ENCODE data around the gene ATOH7. TPM values are rescaled to one million over a fixed set of nuclear protein-coding genes. Genes with fewer than 3 reads are reported as not detected.

Gene ATOH7
- total and polyA plus RNA-seq, 9 of the 15 experiments (the other 6 are each of a cell fraction or from before 2014, with no cell fraction given): not detected

GRCh38 chr10:68271196-68271882, 39.4 kb upstream of the ATOH7 start:
- Histone ChIP-seq H4K20me1 (replicated peaks; ENCODE audit: control insufficient read depth, insufficient read depth, low read length) (no peaks in the 10 kb centered on the region), H3K27me3 (ENCODE audit: control insufficient read depth in 2 of 2, insufficient read depth in 2 of 2, low read length in 2 of 2) (no peaks in the 10 kb centered on the region), H3K27ac (ENCODE audit: extremely low read depth, low read depth, low read length) (no peak overlapping the region), H3K4me3 (no peak overlapping the region), H3K9me1 (ENCODE audit: control insufficient read depth, insufficient read depth, low read length) (no peaks in the 10 kb centered on the region), H3K9me3 (replicated peaks; ENCODE audit: control insufficient read depth, insufficient read depth, low read depth, low read length) (peaks cover 1% of the 10 kb centered on the region), H2AFZ (ENCODE audit: low read depth, low read length) (no peak overlapping the region), H3K79me2 (ENCODE audit: control insufficient read depth, insufficient read depth, low read length) (no peaks in the 10 kb centered on the region), H3K4me2 (ENCODE audit: insufficient read depth, low read length) (no peak overlapping the region), H3K36me3 (ENCODE audit: control insufficient read depth, insufficient read depth, low read length) (no peaks in the 10 kb centered on the region), H3K9ac (ENCODE audit: insufficient read depth in 1 of 2, low read depth in 2 of 2, low read length in 2 of 2) (no peak overlapping the region), H3K4me1 (replicated peaks in 1 of 2; ENCODE audit: control insufficient read depth in 2 of 2, insufficient read depth in 2 of 2, low read length in 2 of 2) (peaks cover 0 to 5% of the 10 kb centered on the region in 2 experiments; a peak in 3 of 5 replicates)
- in situ Hi-C loops (cut with MboI): no loop called here
- FAIRE-seq (no peak), DNase-seq (ENCODE audit: extremely low read depth in 1 of 4, low spot score in 3 of 4) (peak in 1 of 4 experiments; percentile 26), ATAC-seq (peak; percentile 62)
- 3% methylated on average over 7 of the region's 7 CpGs for WGBS (ENCODE audit: insufficient coverage, low coverage, missing lambda C conversion rate)
- BruUV-seq (replicated peaks): no TSS peak
- intact Hi-C loops (cut with micrococcal nuclease): no loop called here
- TF ChIP-seq NCOR1 (IDR thresholded peaks at IDR 0.05) (peak; percentile 59; the same call in 1 of the 2 replicates), ELF1 (tag; IDR thresholded peaks at IDR 0.05) (no peak), CBFA2T2 (conservative IDR thresholded peaks at IDR 0.05) (peak; percentile 73), TRIM24 (IDR thresholded peaks at IDR 0.05) (peak in 1 of 2 experiments; percentile 11; a peak in 1 of 4 replicates), CBFA2T3 (IDR thresholded peaks at IDR 0.05) (peak; percentile 80), TAL1 (IDR thresholded peaks at IDR 0.05) (peak; percentile 71), ZNF551 (CRISPR knock-in tag; IDR thresholded peaks at IDR 0.05) (no peak), ZNF274 (IDR thresholded peaks at IDR 0.05; ENCODE audit: borderline replicate concordance, low read depth, low read length) (no peak), TEAD4 (IDR thresholded peaks at IDR 0.05; ENCODE audit: low read length) (peak; percentile 60; the same call in 1 of the 2 replicates), TEAD4 (CRISPR knock-in tag; IDR thresholded peaks at IDR 0.05; ENCODE audit: borderline replicate concordance) (no peak), ZNF512 (tag; IDR thresholded peaks at IDR 0.05) (no peak), ARID1B (IDR thresholded peaks at IDR 0.05) (0 out of 2 replicates have a peak, but pooled peaks have one; percentile 35), TCF3 (CRISPR knock-in tag; IDR thresholded peaks at IDR 0.05) (peak; percentile 16; the same call in 1 of the 2 replicates), DMBX1 (CRISPR knock-in tag; IDR thresholded peaks at IDR 0.05; ENCODE audit: borderline replicate concordance) (no peak), PHTF2 (CRISPR knock-in tag; IDR thresholded peaks at IDR 0.05) (no peak)
- TF ChIP-seq, protein P1, sequence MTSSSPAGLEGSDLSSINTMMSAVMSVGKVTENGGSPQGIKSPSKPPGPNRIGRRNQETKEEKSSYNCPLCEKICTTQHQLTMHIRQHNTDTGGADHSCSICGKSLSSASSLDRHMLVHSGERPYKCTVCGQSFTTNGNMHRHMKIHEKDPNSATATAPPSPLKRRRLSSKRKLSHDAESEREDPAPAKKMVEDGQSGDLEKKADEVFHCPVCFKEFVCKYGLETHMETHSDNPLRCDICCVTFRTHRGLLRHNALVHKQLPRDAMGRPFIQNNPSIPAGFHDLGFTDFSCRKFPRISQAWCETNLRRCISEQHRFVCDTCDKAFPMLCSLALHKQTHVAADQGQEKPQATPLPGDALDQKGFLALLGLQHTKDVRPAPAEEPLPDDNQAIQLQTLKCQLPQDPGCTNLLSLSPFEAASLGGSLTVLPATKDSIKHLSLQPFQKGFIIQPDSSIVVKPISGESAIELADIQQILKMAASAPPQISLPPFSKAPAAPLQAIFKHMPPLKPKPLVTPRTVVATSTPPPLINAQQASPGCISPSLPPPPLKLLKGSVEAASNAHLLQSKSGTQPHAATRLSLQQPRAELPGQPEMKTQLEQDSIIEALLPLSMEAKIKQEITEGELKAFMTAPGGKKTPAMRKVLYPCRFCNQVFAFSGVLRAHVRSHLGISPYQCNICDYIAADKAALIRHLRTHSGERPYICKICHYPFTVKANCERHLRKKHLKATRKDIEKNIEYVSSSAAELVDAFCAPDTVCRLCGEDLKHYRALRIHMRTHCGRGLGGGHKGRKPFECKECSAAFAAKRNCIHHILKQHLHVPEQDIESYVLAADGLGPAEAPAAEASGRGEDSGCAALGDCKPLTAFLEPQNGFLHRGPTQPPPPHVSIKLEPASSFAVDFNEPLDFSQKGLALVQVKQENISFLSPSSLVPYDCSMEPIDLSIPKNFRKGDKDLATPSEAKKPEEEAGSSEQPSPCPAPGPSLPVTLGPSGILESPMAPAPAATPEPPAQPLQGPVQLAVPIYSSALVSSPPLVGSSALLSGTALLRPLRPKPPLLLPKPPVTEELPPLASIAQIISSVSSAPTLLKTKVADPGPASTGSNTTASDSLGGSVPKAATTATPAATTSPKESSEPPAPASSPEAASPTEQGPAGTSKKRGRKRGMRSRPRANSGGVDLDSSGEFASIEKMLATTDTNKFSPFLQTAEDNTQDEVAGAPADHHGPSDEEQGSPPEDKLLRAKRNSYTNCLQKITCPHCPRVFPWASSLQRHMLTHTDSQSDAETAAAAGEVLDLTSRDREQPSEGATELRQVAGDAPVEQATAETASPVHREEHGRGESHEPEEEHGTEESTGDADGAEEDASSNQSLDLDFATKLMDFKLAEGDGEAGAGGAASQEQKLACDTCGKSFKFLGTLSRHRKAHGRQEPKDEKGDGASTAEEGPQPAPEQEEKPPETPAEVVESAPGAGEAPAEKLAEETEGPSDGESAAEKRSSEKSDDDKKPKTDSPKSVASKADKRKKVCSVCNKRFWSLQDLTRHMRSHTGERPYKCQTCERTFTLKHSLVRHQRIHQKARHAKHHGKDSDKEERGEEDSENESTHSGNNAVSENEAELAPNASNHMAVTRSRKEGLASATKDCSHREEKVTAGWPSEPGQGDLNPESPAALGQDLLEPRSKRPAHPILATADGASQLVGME (CRISPR knock-in tag; IDR thresholded peaks at IDR 0.05): no peak
- ChIA-PET POLR2A (interaction anchor here (0.5 to 1.5 kb wide), 3 partner anchors 10 to 522 kb away, joined by 3 to 4 read pairs (median 3); no protein-coding TSS in a partner anchor), CTCF (ENCODE audit: low intra/inter-chr PET ratio) (no interaction called here)

All from K562 (cell line).